ENCODE measurements around the gene LY6G5B.

The LY6G5B gene, protein sequence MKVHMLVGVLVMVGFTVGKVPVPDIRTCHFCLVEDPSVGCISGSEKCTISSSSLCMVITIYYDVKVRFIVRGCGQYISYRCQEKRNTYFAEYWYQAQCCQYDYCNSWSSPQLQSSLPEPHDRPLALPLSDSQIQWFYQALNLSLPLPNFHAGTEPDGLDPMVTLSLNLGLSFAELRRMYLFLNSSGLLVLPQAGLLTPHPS

DNA sequence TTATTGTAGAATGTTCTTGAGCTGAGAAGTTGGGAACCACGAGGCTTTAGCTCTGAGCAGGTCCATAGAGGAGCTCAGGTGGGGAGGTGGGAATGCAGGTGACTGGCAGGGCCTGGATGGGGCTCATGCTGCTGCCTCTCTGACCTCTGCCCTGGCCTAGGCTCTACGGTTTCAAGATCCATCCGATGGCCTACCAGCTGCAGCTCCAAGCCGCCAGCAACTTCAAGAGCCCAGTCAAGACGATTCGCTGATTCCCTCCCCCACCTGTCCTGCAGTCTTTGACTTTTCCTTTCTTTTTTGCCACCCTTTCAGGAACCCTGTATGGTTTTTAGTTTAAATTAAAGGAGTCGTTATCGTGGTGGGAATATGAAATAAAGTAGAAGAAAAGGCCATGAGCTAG is at the start of gene LY6G5B:
LY6G5B (plus strand) TSS at position 301 of the 400 bp plus-strand sequence. CDS start 975 bp downstream, outside the sequence.
- no peak for DNase-seq

DNA sequence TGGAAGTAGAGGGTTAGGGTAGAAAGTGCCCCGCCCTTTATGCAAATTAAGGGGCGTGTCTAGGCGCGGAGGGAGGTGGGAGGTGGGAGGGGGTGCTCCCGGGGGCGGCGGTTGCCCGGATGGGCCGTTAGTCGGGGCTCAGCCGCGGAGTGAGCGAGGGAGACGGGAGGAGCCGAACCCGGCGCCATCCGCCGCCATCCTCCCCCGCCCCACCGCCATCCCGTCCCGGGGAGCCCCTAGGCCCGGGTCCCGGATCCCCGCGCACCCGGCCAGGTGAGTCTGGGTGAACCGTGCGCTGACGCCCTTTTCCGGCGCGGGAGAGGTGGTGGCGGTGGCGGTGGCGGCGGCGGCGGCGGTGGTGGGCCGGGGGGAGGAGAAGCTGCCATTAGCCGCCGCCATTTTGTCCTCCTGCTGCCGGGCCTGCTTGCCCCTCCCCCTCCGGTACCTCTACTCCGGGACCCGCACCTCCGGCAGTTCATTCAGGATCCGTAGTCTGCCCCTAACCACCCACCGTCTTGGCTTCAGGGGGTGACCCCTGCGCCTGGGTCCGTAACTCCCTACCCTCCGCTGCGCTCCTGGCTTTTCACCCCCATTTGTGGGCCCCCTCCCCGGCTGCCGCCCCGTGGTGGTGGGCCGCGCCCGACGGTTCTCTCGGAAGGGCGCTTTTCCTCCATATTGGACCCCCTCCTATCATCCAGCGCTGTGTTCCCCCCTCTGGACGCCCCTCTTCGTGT is 49.0 kb upstream of the LY6G5B start, which contains the start of gene PRRC2A:
PRRC2A (plus strand) TSS at position 130 of the 734 bp plus-strand sequence. CDS start 2,075 bp downstream, outside the sequence.
- peak; percentile 94 for DNase-seq

GRCh38 chr6:31621320-31621939 is 48.3 kb upstream of the LY6G5B start:
- DNase-seq: no peak

- no peak for DNase-seq
Observed at GRCh38 chr6:31621991-31622390, 47.8 kb upstream of the LY6G5B start.

GRCh38 chr6:31622684-31623091 is 47.1 kb upstream of the LY6G5B start:
- no peak for DNase-seq

DNA sequence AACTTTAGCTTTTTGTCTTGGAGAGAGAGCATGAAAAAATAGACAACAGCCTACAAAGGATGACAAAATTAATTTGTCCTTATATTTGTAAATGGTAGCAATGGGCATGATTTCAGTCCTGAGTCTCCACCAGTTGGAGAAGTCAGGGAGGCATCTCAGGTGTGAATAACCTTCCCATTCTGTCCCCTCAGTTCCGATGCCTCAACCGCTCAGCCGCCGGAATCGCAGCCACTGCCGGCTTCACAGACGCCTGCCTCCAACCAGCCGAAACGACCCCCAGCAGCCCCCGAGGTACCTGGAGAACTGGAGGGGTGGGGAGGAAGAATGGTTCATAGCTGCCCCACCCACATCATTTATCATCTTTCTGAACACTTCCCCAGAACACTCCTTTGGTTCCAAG is 45.7 kb upstream of the LY6G5B start:
- no peak for DNase-seq

GRCh38 chr6:31626952-31627351 is 42.8 kb upstream of the LY6G5B start:
- no peak for DNase-seq

DNA sequence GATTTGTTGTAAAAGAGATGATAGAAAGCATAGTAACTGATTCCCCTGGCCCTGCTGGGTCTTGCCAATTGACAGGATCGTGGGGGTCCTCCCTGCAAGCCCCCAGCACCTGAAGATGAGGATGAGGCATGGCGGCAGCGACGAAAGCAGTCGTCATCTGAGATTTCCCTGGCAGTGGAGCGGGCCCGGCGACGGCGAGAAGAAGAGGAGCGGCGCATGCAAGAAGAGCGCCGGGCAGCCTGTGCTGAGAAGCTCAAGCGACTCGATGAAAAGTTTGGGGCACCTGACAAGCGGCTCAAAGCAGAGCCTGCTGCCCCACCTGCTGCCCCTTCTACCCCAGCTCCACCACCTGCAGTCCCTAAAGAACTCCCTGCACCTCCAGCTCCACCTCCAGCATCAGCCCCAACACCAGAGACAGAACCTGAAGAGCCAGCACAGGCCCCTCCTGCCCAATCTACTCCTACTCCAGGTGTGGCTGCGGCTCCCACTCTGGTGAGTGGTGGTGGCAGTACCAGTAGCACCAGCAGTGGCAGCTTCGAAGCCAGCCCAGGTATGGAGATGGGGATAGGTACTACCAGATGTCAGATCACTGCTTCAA is 42.0 kb upstream of the LY6G5B start:
- no peak for DNase-seq

- DNase-seq: no peak
Observed at GRCh38 chr6:31629014-31629413, 40.8 kb upstream of the LY6G5B start.

DNA sequence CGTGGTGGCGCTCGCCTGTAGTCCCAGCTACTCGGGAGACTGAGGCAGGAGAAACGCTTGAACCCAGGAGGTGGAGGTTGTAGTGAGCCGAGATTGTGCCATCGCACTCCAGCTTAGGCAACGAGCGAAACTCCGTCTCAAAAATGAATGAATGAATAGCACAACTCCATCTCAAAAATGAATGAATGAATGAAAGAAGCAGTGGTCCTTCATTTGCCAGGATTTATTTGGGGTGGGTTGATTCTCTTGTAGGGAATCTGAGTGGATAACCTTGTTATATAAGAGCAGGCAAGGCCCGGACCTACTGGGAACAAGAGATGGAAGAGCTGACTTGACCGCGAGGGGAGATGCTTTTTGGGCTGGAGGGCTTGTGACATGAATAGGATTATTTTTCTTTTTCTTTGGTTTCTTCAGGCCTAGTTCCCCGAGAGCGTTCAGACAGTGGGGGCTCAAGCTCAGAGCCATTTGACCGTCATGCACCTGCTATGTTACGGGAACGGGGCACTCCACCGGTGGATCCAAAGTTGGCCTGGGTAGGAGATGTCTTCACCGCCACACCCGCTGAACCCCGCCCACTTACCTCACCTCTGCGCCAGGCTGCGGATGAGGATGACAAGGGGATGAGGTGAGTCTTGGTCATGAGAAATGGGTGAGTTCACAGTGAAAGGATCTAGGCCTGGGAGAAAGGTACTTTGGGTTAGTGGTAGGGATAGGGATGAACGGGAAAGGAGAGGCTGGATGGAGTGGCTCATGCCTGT is 39.4 kb upstream of the LY6G5B start:
- no peak for DNase-seq

DNA sequence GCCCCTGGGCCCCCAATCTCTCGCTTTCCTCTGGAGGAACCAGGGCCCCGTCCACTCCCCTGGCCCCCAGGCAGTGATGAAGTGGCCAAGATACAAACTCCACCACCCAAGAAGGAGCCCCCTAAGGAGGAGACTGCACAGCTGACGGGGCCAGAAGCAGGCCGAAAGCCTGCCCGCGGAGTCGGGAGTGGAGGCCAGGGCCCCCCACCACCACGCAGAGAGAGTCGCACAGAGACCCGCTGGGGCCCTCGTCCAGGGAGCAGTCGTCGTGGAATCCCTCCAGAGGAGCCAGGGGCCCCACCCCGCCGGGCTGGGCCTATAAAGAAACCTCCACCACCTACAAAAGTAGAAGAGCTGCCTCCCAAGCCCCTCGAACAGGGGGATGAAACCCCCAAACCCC is 38.6 kb upstream of the LY6G5B start:
- no peak for DNase-seq

GRCh38 chr6:31631681-31632278 is 38.0 kb upstream of the LY6G5B start:
- no peak for DNase-seq

- DNase-seq: no peak
Observed at GRCh38 chr6:31632279-31632946, 37.4 kb upstream of the LY6G5B start.

DNA sequence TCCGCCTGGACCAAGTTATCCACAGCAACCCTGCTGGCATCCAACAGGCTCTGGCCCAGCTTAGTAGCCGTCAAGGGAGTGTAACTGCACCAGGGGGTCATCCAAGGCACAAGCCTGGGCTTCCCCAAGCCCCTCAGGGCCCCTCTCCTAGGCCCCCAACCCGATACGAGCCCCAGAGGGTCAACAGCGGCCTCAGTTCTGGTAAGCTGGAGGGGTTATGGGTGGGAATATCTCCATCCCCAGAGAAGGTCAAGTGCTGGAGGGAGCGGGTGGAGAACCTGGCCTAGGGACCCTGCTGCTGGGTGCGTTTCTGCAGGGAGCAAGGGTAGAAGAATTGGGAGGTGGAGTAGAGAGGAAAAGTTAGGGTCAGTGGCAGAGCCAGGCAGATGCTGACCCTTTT is 36.3 kb upstream of the LY6G5B start:
- DNase-seq: no peak

DNA sequence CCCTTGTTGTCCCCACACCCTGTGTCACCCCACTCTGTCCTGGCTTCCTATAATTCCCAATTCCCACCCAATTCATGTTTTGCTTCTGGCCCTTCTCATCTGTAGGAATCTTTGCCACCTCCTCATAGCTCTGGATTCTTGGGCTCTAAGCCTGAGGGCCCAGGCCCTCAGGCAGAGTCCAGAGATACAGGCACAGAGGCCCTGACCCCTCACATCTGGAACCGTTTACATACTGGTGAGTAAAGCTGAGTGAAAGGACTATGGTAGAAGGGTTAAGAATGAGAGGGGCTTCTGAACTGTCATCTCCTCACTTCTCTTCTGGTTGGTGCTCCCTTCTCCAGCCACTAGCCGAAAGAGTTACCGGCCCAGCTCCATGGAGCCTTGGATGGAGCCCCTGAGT is 35.6 kb upstream of the LY6G5B start:
- no peak for DNase-seq

- no peak for DNase-seq
Observed at GRCh38 chr6:31634969-31635575, 34.7 kb upstream of the LY6G5B start.

DNA sequence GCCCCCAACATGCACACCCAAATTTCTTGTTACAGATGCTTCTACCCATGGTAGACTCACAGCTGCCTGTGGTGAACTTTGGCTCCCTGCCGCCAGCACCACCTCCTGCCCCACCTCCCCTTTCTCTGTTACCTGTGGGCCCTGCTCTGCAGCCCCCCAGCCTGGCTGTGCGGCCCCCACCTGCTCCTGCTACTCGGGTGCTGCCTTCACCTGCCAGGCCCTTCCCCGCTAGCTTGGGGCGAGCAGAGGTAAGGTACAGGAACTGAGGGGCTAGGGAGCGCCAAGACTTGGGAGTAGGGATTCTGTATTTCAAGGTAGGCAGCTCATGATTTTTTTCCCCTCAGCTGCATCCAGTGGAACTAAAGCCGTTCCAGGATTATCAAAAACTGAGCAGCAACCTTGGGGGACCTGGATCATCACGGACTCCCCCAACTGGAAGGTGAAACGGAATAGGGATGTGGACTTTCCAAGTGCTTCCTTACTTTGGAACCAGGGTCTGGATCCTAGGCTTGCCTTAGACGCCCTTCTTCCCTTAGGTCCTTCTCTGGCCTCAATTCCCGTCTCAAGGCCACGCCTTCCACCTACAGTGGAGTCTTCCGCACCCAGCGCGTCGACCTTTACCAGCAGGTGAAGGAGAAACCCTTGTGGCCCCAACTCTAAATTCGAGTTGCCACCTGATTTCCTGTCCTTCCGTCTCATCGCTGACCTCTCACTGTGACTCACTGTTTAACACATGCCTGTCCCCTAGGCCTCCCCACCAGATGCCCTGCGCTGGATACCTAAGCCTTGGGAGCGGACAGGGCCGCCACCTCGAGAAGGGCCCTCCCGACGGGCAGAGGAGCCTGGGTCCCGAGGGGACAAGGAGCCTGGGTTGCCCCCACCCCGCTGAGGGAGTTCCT is 32.8 kb upstream of the LY6G5B start:
- no peak for DNase-seq

DNA sequence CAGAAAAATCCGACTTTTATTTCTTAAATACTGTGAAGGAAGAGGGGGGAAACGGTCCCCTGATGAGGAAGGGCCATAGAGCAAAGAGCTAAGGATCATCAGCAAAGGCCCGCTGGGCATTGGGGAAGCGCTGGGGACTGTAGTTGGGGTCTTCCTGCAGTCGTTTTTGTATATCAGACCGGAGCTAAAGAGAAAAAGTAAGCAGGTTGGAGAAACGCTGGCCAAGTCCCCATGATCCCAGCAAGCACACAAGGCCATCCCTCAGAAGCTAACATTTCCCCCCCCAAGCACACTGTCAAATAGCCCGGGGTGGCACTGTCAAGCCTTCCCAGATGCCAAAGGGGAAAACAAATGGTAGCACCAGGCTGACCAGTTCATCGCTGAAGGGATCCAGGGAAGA is 30.7 kb upstream of the LY6G5B start:
- no peak for DNase-seq

- no peak for DNase-seq
Observed at GRCh38 chr6:31639449-31639861, 30.3 kb upstream of the LY6G5B start.

- no peak for DNase-seq
Observed at GRCh38 chr6:31640612-31641011, 29.2 kb upstream of the LY6G5B start.

All from stimulated activated CD4-positive, alpha-beta T cell treated with anti-CD3 and anti-CD28 coated beads, Interleukin-12 subunit alpha, Interleukin-12 subunit beta, amount 100 ng/mL, for 4 hours (primary cell).